Natural killer cell (primary cell): ENCODE measurements around the gene TTC39C. TPM values are rescaled to one million over a fixed set of nuclear protein-coding genes. Genes with fewer than 3 reads are reported as not detected.
A peak's percentile ranks its signal among the peaks of the same experiment; 100 is the strongest.

Experiments
- ATAC-seq, 3 donors: fragments of 150-1000 bp in 2 of 3; fragments of 200-7000 bp in 1 of 3; cut with Tn5 transposase; 1 replicate in 1 of 3; 2 replicates in 2 of 3; pipeline ENCODE4 v1.10.0; 2021; ENCODE audit warnings: mild to moderate bottlenecking in 2 of 3, moderate library complexity in 2 of 3
- DNase-seq, 2 donors: peaks; one replicate each; pipeline versions ENCODE4 v3.0.0 to v3.0.0-alpha.2; 2013 to 2021; ENCODE audit warnings: mixed read lengths in 1 of 2
- H3K27ac ChIP-seq: one replicate; pipeline ENCODE4 v1.5.1; 2013; ENCODE audit warnings: mild to moderate bottlenecking, low read length
- H3K27me3 ChIP-seq: one replicate; pipeline ENCODE4 v1.6.1; 2013; ENCODE audit warnings: low read length; ENCODE audit not compliant: control insufficient read depth, insufficient read depth
- H3K36me3 ChIP-seq: one replicate; pipeline ENCODE4 v1.6.1; 2013; ENCODE audit warnings: low read length; ENCODE audit not compliant: control insufficient read depth, insufficient read depth
- H3K4me1 ChIP-seq: one replicate; pipeline ENCODE4 v1.6.1; 2013; ENCODE audit warnings: low read length; ENCODE audit not compliant: control insufficient read depth, insufficient read depth
- H3K4me3 ChIP-seq: one replicate; pipeline ENCODE4 v1.5.1; 2013; ENCODE audit warnings: low read length
- H3K9me3 ChIP-seq: one replicate; pipeline ENCODE4 v1.6.1; 2013; ENCODE audit warnings: low read length; ENCODE audit not compliant: control insufficient read depth, insufficient read depth
- H3K27ac Mint-ChIP-seq, 2 donors: one replicate each; pipeline ENCODE4 v1.8.0; 2022; ENCODE audit warnings: mild to moderate bottlenecking in 2 of 2, mixed read lengths in 2 of 2, moderate library complexity in 1 of 2
- H3K27me3 Mint-ChIP-seq, 2 donors: one replicate each; pipeline ENCODE4 v1.8.0; 2022; ENCODE audit warnings: low read depth in 2 of 2, mixed read lengths in 2 of 2
- H3K36me3 Mint-ChIP-seq: one replicate; pipeline ENCODE4 v1.8.0; 2022; ENCODE audit warnings: mixed read lengths
- H3K4me1 Mint-ChIP-seq, 2 donors: one replicate each; pipeline ENCODE4 v1.8.0; 2022; ENCODE audit warnings: mixed read lengths in 2 of 2
- H3K4me3 Mint-ChIP-seq: one replicate; pipeline ENCODE4 v1.8.0; 2022; ENCODE audit warnings: mild to moderate bottlenecking, moderate library complexity, mixed read lengths
- H3K9me3 Mint-ChIP-seq, 2 donors: one replicate each; pipeline ENCODE4 v1.8.0; 2022; ENCODE audit warnings: mixed read lengths in 2 of 2
- WGBS: methylation state at CpG from one replicate; pipeline ENCODE4 v1.1.7; 2013; ENCODE audit warnings: missing lambda C conversion rate; ENCODE audit not compliant: insufficient coverage; 5-methylcytosine and 5-hydroxymethylcytosine counted together
- intact Hi-C: fragments of 100-400 bp; cut with micrococcal nuclease; formaldehyde crosslinking; loops from one replicate; pipeline ENCODE4 v1.14.2; 2022
- total RNA-seq, 4 donors: library from RNA; stranded (reverse); fragments of 120-200 nt in 1 of 4; gene quantifications; one replicate each; pipeline versions ENCODE4 v1.2.3 to v1.2.4, GENCODE V29; 2013 to 2022
- TF ChIP-seq, protein P1 (sequence below): fragments of 200-600 bp; IDR thresholded peaks from one replicate; pipeline ENCODE4 v1.8.0; 2022; ENCODE audit warnings: antibody characterized with exemption

TTC39C gene
- total RNA-seq, 3 donors from 2014 or later (not counting 1 experiment from before 2014, with no cell fraction given) = 39.0 to 61.5 (median 44.3) TPM

GRCh38 chr18:23968638-23969604 is 45.6 kb upstream of the TTC39C start:
- Mint-ChIP-seq H3K27ac (peak overlapping the region in 1 of 2 donors; percentile 61), H3K36me3 (no peaks in the 10 kb centered on the region), H3K4me3 (peak overlapping the region; percentile 68), H3K27me3 (peaks cover 0 to 16% of the 10 kb centered on the region in 2 donors), H3K9me3 (no peaks in the 10 kb centered on the region), H3K4me1 (peaks cover 61 to 66% of the 10 kb centered on the region in 2 donors)
- peaks cover 52% of the 10 kb centered on the region for H3K4me1 ChIP-seq
- WGBS = 97% methylated on average over 4 of the region's 4 CpGs
- no peak overlapping the region for H3K4me3 ChIP-seq
- intact Hi-C loops = loop anchor here (5.0 kb wide), 1 partner anchor 43 kb away; the partner anchor contains the start of gene TTC39C
- no peak overlapping the region for H3K27ac ChIP-seq
- H3K9me3 ChIP-seq = no peaks in the 10 kb centered on the region
- no peaks in the 10 kb centered on the region for H3K27me3 ChIP-seq
- TF ChIP-seq, protein P1, sequence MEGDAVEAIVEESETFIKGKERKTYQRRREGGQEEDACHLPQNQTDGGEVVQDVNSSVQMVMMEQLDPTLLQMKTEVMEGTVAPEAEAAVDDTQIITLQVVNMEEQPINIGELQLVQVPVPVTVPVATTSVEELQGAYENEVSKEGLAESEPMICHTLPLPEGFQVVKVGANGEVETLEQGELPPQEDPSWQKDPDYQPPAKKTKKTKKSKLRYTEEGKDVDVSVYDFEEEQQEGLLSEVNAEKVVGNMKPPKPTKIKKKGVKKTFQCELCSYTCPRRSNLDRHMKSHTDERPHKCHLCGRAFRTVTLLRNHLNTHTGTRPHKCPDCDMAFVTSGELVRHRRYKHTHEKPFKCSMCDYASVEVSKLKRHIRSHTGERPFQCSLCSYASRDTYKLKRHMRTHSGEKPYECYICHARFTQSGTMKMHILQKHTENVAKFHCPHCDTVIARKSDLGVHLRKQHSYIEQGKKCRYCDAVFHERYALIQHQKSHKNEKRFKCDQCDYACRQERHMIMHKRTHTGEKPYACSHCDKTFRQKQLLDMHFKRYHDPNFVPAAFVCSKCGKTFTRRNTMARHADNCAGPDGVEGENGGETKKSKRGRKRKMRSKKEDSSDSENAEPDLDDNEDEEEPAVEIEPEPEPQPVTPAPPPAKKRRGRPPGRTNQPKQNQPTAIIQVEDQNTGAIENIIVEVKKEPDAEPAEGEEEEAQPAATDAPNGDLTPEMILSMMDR = no peak
- DNase-seq (no peak), ATAC-seq (no peak)
- H3K36me3 ChIP-seq = no peaks in the 10 kb centered on the region

- no peak overlapping the region for H3K27ac ChIP-seq
- Mint-ChIP-seq H3K4me1 (peaks cover 58% of the 10 kb centered on the region in 2 donors), H3K4me3 (no peak overlapping the region), H3K9me3 (no peaks in the 10 kb centered on the region), H3K27me3 (peaks cover 0 to 19% of the 10 kb centered on the region in 2 donors), H3K36me3 (no peaks in the 10 kb centered on the region), H3K27ac (no peak overlapping the region)
- H3K27me3 ChIP-seq = no peaks in the 10 kb centered on the region
- H3K4me3 ChIP-seq = no peak overlapping the region
- no peak for DNase-seq
- H3K4me1 ChIP-seq = peaks cover 47% of the 10 kb centered on the region
- intact Hi-C loops = loop anchor here (5.0 kb wide), 1 partner anchor 43 kb away; the partner anchor contains the start of gene TTC39C
- ATAC-seq = no peak
- 94% methylated on average over 6 of the region's 6 CpGs for WGBS
- H3K36me3 ChIP-seq = no peaks in the 10 kb centered on the region
- TF ChIP-seq, protein P1 = no peak
- no peaks in the 10 kb centered on the region for H3K9me3 ChIP-seq
These were observed 44.9 kb upstream of the TTC39C start for GRCh38 chr18:23969664-23970063.

DNA sequence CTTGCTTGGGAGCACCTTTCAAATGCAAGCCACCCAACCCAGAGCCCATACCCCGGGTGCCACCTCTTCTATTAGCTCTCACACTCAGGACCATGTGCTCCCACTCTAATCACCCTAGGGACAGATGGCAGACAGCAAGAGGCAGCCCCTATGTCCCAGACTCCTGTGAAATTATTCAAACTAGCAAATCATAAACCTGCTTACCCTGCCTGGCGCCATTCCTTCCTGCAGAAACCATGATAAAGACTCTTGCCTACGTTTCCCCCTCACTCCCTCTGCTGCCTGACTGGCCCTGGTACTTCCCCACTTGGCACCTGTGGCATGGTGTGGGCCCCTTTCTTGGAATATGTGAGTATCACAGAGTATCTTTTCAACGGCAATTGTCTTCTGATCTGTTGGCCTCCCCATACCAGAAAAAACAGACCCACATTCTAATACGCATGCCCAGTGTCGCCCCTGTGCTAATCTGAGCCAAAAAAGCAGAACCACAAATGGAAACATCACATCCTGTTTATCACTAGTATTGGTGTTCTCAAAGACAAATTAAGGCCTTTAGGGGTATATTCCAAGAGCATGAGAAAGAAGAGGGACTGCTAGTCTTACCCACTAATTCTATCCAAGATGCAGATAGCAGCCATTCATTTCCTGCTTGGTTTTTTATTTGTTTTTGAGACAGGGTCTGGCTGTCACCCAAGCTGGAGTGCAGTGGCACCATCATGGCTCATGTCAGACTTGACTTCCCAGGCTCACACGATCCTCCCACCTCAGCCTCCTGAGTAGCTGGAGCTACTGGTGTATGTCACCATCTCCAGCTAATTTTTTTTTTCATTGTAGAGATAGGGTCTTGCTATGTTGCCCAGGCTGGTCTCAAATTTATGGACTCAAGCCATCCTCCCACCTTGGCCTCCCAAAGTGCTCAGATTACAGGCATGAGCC is 44.1 kb upstream of the TTC39C start:
- no peaks in the 10 kb centered on the region for H3K36me3 ChIP-seq
- H3K9me3 ChIP-seq = no peaks in the 10 kb centered on the region
- DNase-seq (peak in 1 of 2 donors; percentile 83), ATAC-seq (peak in 1 of 3 donors; percentile 24)
- peaks cover 52 to 53% of the 10 kb centered on the region in 2 donors for H3K4me1 Mint-ChIP-seq
- H3K27me3 ChIP-seq = no peaks in the 10 kb centered on the region
- peaks cover 0 to 22% of the 10 kb centered on the region in 2 donors for H3K27me3 Mint-ChIP-seq
- peak overlapping the region; percentile 63 for H3K27ac ChIP-seq
- no peaks in the 10 kb centered on the region for H3K9me3 Mint-ChIP-seq
- H3K4me1 ChIP-seq = peaks cover 45% of the 10 kb centered on the region
- 48% methylated on average over 6 of the region's 7 CpGs for WGBS
- TF ChIP-seq, protein P1 = no peak
- no peaks in the 10 kb centered on the region for H3K36me3 Mint-ChIP-seq
- H3K27ac Mint-ChIP-seq = peak overlapping the region in 1 of 2 donors; percentile 74
- H3K4me3 Mint-ChIP-seq = peak overlapping the region; percentile 51
- no peak overlapping the region for H3K4me3 ChIP-seq
- intact Hi-C loops = no loop called here
